Panc1 (cell line): ENCODE measurements around the gene CGGBP1.

ENCODE experiments used
- POLR2AphosphoS5 ChIP-seq: IDR thresholded peaks from 2 replicates; pipeline ENCODE4 v1.6.1; 2012; ENCODE audit warnings: mild to moderate bottlenecking, low read depth, low read length, moderate library complexity
- SIN3A ChIP-seq: IDR thresholded peaks from 2 replicates; pipeline ENCODE4 v1.6.1; 2012; ENCODE audit warnings: low read depth, mild to moderate bottlenecking, low read length, moderate library complexity, borderline replicate concordance; ENCODE audit not compliant: insufficient read depth
- TCF7L2 ChIP-seq: IDR thresholded peaks from 2 replicates; pipeline ENCODE4 v1.6.1; 2011; ENCODE audit warnings: mild to moderate bottlenecking, low read depth, low read length, inconsistent platforms
- TF ChIP-seq, protein P1 (sequence below): fragments of 450-650 bp; IDR thresholded peaks from 2 replicates; pipeline ENCODE4 v1.5.1; 2017; ENCODE audit warnings: mild to moderate bottlenecking
- TF ChIP-seq, protein P2 (sequence below), 2 experiments: IDR thresholded peaks; 2 replicates each; pipeline ENCODE4 v1.6.1; 2011 to 2012; ENCODE audit warnings: low read depth in 2 of 2, control low read depth in 1 of 2, low read length in 1 of 2, mild to moderate bottlenecking in 1 of 2, moderate library complexity in 1 of 2; ENCODE audit not compliant: insufficient read depth in 1 of 2

- TF ChIP-seq, protein P1, sequence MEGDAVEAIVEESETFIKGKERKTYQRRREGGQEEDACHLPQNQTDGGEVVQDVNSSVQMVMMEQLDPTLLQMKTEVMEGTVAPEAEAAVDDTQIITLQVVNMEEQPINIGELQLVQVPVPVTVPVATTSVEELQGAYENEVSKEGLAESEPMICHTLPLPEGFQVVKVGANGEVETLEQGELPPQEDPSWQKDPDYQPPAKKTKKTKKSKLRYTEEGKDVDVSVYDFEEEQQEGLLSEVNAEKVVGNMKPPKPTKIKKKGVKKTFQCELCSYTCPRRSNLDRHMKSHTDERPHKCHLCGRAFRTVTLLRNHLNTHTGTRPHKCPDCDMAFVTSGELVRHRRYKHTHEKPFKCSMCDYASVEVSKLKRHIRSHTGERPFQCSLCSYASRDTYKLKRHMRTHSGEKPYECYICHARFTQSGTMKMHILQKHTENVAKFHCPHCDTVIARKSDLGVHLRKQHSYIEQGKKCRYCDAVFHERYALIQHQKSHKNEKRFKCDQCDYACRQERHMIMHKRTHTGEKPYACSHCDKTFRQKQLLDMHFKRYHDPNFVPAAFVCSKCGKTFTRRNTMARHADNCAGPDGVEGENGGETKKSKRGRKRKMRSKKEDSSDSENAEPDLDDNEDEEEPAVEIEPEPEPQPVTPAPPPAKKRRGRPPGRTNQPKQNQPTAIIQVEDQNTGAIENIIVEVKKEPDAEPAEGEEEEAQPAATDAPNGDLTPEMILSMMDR, result no peak
- TF ChIP-seq POLR2AphosphoS5, result peak; percentile 58; the same call in 1 of the 2 replicates
- TF ChIP-seq SIN3A, result no peak; the same call in 1 of the 2 replicates
- no peak for TF ChIP-seq TCF7L2
- TF ChIP-seq, protein P2, sequence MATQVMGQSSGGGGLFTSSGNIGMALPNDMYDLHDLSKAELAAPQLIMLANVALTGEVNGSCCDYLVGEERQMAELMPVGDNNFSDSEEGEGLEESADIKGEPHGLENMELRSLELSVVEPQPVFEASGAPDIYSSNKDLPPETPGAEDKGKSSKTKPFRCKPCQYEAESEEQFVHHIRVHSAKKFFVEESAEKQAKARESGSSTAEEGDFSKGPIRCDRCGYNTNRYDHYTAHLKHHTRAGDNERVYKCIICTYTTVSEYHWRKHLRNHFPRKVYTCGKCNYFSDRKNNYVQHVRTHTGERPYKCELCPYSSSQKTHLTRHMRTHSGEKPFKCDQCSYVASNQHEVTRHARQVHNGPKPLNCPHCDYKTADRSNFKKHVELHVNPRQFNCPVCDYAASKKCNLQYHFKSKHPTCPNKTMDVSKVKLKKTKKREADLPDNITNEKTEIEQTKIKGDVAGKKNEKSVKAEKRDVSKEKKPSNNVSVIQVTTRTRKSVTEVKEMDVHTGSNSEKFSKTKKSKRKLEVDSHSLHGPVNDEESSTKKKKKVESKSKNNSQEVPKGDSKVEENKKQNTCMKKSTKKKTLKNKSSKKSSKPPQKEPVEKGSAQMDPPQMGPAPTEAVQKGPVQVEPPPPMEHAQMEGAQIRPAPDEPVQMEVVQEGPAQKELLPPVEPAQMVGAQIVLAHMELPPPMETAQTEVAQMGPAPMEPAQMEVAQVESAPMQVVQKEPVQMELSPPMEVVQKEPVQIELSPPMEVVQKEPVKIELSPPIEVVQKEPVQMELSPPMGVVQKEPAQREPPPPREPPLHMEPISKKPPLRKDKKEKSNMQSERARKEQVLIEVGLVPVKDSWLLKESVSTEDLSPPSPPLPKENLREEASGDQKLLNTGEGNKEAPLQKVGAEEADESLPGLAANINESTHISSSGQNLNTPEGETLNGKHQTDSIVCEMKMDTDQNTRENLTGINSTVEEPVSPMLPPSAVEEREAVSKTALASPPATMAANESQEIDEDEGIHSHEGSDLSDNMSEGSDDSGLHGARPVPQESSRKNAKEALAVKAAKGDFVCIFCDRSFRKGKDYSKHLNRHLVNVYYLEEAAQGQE (IDR thresholded peaks at IDR 0.05; ENCODE audit: insufficient read depth in 1 of 2, low read depth in 2 of 2, low read length in 1 of 2), result no peak
Observed at GRCh38 chr3:88058581-88059379, at the start of gene CGGBP1, which contains the start of gene ZNF654.
